Ovary (tissue), 3 donors: ENCODE data around the gene AK1.

Experiments used
- CTCF ChIP-seq, 3 donors: fragments of 450-650 bp in 2 of 3; fragments of 200-600 bp in 1 of 3; IDR thresholded peaks; one replicate each; pipeline versions ENCODE4 v1.5.1 to v1.8.0; 2016 to 2022; ENCODE audit warnings: antibody characterized with exemption in 3 of 3, mild to moderate bottlenecking in 1 of 3
- EP300 ChIP-seq: sonication (generic); formaldehyde crosslinking; IDR thresholded peaks from one replicate; pipeline ENCODE4 v1.6.1; 2017; ENCODE audit warnings: antibody characterized with exemption
- POLR2A ChIP-seq: fragments of 450-650 bp; IDR thresholded peaks from one replicate; pipeline ENCODE4 v1.6.1; 2017; ENCODE audit warnings: antibody characterized with exemption, mild to moderate bottlenecking, moderate library complexity
- donor health status: DM: no; HTN: no; CAD: no.

- no peak for TF ChIP-seq CTCF (IDR thresholded peaks at IDR 0.05)
- TF ChIP-seq POLR2A: no peak
- no peak for TF ChIP-seq EP300
These were observed 27.1 kb upstream of the AK1 start for GRCh38 chr9:127904561-127905003.
